ENCODE results near the gene DYRK3.

Gene DYRK3

DNA sequence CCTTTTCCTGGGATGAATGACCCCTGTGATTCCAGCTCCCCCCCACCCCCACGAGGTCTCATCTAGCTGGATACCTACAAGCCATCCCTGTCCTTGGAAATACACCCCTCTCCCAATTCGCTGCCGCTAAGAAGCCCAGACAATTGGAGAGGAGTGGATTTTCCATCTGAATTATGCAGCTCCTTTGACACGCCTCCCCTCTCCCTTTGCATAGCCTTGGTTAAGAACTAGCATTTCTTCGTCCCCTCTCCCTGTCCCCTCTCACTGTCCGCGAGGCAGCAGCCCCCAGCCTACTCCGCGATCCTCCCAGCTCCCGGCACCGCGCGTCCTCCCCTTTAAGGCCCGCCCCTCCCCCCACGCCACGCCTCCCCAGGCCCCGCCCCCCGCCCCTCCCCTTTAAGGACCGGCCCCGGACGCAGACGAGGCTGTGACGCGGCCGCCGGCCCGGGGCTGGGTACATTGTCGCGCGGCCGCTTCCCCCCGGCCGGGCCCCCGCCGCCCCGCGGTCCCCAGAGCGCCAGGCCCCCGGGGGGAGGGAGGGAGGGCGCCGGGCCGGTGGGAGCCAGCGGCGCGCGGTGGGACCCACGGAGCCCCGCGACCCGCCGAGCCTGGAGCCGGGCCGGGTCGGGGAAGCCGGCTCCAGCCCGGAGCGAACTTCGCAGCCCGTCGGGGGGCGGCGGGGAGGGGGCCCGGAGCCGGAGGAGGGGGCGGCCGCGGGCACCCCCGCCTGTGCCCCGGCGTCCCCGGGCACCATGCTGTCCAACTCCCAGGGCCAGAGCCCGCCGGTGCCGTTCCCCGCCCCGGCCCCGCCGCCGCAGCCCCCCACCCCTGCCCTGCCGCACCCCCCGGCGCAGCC is 49.4 kb downstream of the DYRK3 start, which contains the start of gene MAPKAPK2:
MAPKAPK2 (plus strand) TSS at position 428 of the 856 bp plus-strand sequence; CDS start at position 753, 325 bp downstream.
- no peak for FAIRE-seq

DNA sequence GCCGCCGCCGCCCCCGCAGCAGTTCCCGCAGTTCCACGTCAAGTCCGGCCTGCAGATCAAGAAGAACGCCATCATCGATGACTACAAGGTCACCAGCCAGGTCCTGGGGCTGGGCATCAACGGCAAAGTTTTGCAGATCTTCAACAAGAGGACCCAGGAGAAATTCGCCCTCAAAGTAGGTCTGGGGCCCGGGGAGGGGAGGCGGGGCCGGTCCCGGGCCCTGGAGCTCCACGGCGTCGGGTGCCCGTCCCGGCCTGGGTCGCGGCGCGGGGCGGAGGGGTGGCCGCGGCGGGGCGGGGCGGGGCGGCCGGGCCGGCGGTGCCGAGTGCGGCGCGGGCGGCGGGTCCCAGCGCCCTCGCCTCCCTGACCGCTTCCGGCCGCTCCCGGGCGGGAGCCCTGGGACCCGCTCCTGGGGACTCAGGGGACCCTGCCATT is 50.0 kb downstream of the DYRK3 start:
- no peak for FAIRE-seq

DNA sequence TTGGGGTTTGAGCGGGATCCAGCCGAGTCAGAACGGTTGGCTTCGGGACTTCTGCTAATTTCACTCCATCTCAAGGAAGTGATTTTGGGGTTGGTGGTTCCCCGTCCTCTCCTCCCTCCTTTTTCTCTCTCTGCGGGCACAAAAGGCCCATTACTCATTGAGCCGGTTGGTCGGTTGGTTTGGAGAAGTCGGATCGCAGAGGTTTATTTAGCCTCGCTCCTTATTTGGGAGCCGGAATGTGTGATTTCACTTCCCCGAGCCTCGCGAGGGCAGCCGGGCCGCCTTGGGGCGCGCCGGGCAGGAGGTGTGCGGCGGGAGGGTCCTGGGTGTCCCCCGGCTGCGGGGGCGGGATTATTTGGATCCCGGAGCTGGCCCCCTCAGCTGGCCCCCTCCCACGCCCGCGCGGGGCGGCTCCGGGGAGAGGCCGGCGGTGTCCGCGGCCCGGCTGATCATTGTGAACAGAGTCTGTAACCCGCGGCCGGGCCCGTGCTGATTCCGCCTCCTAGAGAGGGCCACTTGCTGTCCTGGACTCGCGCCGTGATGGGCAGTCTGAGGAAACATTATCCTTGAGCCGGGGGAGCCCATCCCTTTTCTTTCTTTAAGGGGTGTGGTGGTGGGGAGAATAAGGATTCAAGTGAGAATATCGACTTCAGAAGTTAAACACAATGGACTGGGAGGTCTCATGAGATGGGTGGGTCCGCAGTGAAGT is 50.6 kb downstream of the DYRK3 start:
- no peak for FAIRE-seq

DNA sequence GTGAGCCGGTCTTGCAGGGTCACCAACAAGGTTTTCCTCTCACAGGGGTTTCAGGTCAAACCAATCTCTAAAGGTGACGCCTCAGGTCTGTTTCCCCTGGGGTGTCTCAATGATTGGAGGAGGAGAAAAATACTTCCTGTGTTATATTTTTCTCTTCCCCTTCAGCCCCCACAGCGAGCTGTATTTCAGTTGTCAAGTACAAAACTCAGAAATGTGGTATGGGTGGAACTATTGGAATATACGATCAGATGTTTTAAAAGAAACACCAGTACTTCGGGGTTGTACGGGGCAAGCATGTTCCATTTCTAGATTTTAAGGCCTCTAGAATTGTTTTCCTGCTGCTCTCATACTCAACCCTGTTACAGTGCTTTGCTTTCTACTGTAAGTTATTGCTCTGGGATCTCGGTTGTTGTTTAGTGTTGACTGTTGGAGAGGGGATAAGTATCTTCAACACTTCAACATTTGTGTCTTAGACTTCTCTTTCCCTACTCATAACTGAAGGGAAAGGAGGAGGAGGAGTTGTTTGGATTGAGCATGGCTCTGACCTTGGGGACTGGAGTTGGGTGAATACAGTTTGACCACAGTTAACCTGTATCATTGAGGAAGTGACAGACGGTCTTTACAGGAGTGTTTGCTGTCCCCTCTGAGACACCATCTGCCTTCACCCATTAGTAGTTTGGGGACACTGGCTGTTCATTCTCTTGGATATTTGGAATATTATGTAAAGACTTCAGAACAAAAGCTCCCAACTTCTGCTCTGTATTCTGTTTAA is 51.3 kb downstream of the DYRK3 start:
- FAIRE-seq: no peak

DNA sequence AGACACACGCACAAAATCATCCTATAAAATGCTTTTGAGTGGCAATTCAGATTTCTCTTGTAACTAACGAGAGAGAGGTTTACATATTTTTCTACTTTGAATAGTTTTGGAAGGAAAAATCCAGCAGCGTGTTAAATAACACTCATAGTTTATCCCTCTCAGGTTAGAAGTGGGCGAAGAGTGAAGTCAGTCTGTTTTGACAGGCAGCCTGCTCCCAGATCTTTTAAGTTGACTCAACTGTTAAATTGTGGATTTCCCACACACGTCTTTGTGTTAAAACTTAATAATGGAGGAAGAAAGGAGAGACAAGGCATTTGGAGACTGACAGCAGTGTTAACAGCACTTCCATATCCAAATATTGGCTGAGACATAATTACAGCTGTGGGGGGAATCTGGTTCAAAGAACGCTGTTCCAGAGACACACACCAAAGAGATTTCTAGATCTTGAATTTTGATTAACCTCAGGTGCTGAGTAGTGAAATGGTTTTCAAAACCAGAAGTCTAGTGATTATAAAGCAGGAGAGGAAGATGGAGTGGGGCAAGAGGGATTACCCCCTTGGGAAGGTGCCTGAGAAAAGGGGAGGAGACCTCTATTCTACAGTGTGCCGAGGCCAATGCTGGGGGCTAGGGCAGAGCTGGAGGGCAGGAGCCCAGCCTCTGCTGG is 52.0 kb downstream of the DYRK3 start:
- FAIRE-seq: no peak

DNA sequence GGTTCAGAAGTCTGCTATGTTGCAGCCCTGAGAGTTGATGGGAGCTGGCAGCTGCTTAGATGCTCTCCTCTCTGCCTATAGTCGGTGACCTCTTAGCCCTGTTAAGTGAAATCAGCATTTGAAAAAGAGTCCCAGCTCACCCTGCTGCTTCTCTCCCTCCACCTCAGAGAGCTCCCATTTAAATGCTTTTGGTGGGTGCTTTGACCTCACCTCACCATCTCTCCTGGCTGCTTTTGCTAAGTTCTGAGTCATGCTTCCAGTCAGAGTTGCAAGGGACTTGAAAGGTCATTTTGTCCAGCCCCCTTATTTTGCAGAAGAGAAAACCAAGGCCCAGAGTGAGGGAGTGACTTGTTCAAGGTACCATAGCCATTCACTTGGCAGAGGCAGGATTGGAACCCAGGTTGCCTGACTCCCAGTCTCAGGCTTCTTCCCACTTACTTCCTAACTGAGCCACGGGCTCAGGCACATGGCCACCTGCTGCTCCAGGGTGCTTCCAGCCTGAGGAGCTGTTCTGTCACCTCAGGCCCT is 52.6 kb downstream of the DYRK3 start:
- FAIRE-seq: no peak

DNA sequence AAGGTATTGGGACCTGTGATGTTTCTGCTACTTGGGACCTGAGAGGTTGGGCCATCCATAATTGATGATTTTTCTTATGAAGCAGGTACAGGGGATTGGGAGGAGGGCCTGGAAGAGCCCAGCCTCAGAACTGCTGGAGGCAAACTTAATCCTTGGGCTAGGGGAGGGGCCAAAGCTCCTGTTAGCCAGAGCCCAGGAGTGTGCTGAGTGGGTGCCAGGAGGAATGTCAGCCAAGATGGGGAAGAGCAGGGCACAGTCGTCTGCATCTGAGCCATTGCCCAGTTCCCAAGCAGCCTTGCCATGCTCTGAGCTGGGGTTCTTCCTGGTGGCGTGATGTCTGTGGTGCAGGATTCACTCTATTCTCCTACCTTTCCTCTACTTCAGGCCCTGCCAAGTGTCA is 55.2 kb downstream of the DYRK3 start:
- FAIRE-seq: no peak

DNA sequence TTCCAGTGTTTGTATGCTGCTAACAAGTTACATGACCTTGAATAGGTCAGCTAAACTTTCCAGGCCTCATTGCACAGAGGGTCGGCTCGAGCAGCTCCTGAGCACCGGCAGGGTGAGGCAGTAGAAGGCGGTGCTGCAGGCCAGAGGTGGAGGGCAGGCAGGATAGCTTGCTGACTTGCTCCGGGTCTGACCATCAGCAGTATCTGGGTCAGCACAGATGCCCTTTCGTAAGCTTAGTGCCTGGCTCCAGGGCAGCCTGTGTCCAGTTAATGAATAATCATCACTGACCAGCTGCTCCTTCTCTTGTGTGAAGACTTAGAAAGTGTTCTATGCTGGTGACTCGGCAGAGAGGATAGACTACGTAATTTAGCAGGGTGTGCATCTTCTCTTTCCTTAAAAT is 56.3 kb downstream of the DYRK3 start:
- FAIRE-seq: no peak

DNA sequence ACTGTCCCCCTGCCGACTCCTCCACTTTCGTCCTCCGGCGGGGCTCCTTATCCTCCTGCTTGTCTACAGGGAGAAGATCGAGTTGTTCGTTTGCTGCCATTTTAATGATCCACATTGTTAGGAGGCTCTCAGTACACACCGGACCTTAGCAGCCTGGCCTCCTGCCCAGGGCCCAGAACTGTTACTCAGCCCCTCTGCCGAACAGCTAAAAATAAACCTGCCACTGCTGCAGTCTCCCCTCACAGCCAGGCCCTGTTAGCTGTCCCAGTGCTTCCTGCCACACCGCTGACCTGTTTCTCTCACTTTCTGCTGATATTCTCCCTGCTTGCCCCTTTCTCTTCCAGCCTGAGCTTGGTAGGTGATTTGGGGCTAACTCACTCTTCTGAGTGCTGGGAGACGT is 57.7 kb downstream of the DYRK3 start:
- no peak for FAIRE-seq

DNA sequence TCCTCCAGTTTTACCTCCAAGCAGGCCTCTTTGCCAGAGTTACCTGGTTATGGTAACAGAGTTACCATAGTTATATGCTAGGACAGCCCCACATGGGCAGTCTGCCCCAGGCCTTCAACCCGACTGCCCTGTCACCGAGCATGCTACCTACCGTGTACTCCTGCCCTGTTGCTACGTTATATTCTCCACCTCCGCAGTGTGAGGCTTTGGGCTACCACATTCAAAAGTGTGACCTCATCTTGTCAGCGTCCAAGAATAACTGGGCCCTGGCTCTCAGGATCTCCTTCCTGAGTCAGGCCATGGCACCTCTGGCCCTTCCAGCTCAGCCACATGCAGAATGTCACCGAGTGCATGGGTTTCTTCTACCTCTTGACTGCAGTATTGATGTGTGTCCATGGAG is 58.3 kb downstream of the DYRK3 start:
- no peak for FAIRE-seq

DNA sequence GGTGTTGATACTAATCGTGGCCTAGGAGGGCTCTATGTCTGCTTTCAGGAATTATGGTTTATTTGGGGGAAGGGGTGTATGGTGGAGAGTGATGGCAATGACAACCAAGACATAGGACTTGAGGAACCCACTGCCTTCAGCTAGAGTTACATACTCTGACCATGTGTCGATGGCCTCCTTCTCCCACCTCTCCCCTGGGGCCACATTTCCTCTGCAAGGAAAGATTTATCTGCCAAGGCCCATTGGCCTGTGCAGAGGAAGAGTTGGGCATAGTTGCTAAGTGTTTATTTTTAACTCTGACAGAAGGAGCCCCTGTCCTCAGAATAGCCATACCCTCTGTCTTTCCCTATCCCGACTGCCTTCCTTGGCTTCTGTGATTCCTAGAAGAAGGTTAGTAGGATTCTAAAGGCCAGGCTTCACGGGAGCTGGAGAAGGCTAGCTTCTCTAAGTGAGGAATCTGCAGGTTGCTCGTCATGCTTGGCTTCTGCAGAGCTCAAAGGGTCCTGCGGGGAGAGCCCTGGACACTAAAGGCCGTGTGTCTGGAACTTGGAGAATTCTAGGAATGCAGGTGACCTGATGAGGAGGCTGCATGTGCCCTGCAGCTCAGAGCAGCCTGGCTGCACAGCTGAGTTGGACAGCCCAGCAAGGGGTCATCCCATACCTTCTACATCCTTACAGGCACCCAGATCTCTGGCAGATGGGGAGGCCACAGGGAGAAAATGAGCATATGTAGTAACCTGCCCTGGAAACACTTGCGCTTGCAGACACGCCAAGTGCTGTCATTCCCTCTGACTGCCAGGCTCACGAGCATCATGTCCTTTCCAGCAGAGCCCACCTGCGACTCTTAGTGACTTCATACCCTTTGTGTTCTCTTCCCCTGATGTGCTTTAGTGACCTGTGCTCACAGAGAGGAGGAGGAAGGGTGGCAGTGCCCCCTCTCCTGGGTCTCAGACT is 59.1 kb downstream of the DYRK3 start:
- FAIRE-seq: no peak

DNA sequence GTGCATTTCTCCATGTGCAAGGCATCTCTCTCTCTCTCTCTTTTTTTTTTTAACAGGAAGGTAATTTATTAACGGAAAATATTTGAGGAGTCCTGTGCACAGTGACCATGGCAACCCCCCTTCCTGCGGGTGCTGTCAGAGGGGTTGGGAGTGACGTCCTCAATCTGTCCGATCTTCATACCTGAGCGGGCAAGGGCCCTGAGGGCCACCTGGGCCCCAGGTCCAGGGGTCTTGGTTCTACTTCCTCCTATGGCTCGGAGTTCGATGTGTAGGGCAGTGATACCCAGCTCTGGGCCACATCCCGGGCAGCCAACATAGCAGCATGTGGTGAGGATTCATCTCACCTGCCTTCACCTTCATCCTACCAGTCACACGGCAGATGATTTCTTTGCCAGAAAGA is 60.4 kb downstream of the DYRK3 start:
- FAIRE-seq: no peak

DNA sequence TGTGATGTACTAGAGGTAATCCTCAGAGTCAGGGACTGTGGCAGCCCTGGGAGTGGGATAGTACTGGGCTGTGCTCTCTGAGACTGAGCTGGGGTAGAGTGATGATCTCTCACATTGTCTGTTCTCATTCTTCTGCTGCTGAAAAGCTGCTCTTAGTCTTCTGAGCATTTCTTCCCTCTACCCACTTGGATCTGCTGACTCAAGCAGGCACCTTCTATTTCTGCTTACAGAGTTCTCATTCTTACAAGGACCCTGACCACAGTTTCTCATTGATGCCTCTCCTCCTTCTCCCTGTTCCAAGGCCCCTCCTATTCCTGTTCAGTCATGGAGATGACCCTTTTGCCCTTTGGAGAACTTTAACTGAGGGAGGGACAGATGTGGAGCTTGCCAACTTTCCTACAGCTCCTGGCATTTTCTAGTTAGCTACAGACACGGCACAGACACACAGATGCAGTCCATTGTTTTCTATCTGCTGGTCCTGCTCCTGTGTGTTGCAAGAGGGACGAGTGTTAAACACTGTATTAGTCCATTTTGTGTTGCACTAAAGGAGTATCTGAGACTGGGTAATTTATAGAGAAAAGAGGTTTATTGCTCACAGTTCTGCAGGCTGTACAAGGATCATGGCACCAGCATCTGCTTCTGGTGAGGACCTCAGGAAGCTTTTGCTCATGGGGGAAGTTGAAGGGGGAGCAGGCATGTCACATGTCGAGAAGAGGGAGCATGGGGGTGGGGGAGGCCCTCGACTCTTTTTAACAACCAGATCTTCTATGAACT is 61.7 kb downstream of the DYRK3 start:
- FAIRE-seq: no peak

DNA sequence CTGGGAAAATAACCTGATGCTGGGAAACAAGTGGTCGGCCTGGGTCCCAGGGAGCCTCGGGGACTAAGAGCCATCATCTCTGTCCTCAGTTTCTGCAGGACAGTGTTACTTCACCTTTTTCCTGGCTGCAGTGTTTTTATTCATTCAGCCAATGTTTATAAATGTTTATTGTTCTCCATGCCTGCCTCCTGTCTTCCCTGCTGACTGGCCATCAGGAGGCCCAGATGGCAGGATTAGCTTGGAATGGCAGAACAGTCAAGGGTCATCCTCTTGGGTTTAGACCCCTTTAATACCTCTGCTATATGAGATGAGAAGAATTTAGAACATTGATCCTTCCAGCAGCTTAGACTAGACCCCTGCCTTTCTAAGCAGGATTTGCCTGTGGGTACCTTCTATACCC is 62.7 kb downstream of the DYRK3 start:
- FAIRE-seq: no peak

Measured in A204.1 (cell line).